Fibroblast of pulmonary artery (primary cell): ENCODE measurements around the gene RFNG.

Source experiments
- DNase-seq: peaks from one replicate; pipeline ENCODE4 v3.0.0-alpha.2; 2010; ENCODE audit warnings: low read depth
- H3K4me3 ChIP-seq: replicated peaks from 2 replicates; pipeline ENCODE4 v1.5.1; 2011; ENCODE audit warnings: low read depth, mild to moderate bottlenecking, control low read depth, low read length, moderate library complexity
- CTCF ChIP-seq: IDR thresholded peaks from 2 replicates; pipeline ENCODE4 v1.5.1; 2011; ENCODE audit warnings: mild to moderate bottlenecking, control low read depth, low read length, inconsistent platforms; ENCODE audit errors: missing control alignments

RFNG gene

GRCh38 chr17:82000803-82001570 is 50.6 kb downstream of the RFNG start:
- TF ChIP-seq CTCF = no peak
- H3K4me3 ChIP-seq = no peak overlapping the region
- no peak for DNase-seq

GRCh38 chr17:81999976-82000802 is 51.4 kb downstream of the RFNG start:
- no peak overlapping the region for H3K4me3 ChIP-seq
- no peak for DNase-seq
- no peak for TF ChIP-seq CTCF

GRCh38 chr17:81999587-81999975 is 52.0 kb downstream of the RFNG start:
- no peak overlapping the region for H3K4me3 ChIP-seq
- no peak for TF ChIP-seq CTCF
- no peak for DNase-seq

GRCh38 chr17:81998691-81999438 is 52.7 kb downstream of the RFNG start:
- H3K4me3 ChIP-seq = no peak overlapping the region
- DNase-seq = no peak
- no peak for TF ChIP-seq CTCF

GRCh38 chr17:81998212-81998611 is 53.4 kb downstream of the RFNG start:
- H3K4me3 ChIP-seq = no peak overlapping the region
- TF ChIP-seq CTCF = no peak
- no peak for DNase-seq
